ENCODE data around the gene SOD3.
A peak's percentile ranks its signal among the peaks of the same experiment; 100 is the strongest.

SOD3 gene

GRCh38 chr4:24775032-24775605, 20.3 kb upstream of the SOD3 start:
- DNase-seq, result peak; percentile 84

GRCh38 chr4:24775750-24776149, 19.6 kb upstream of the SOD3 start:
- no peak for DNase-seq

GRCh38 chr4:24777536-24778463, 17.6 kb upstream of the SOD3 start:
- DNase-seq, result no peak

GRCh38 chr4:24778464-24779225, 16.7 kb upstream of the SOD3 start:
- DNase-seq, result peak; percentile 98

GRCh38 chr4:24780936-24781495, 14.4 kb upstream of the SOD3 start:
- no peak for DNase-seq

- DNase-seq, result no peak
Measured at GRCh38 chr4:24781999-24782745, 13.2 kb upstream of the SOD3 start.

- no peak for DNase-seq
Measured at GRCh38 chr4:24783506-24783905, 11.9 kb upstream of the SOD3 start.

GRCh38 chr4:24791043-24791442, 4.3 kb upstream of the SOD3 start:
- no peak for DNase-seq

GRCh38 chr4:24792552-24792951, 2.8 kb upstream of the SOD3 start:
- DNase-seq, result no peak

GRCh38 chr4:24793219-24794005, 2.0 kb upstream of the SOD3 start:
- no peak for DNase-seq

- no peak for DNase-seq
Measured at GRCh38 chr4:24794051-24794450, 1.3 kb upstream of the SOD3 start.

- peak; percentile 64 for DNase-seq
Measured at GRCh38 chr4:24794480-24794879, 893 bp upstream of the SOD3 start.

GRCh38 chr4:24795666-24796381, 451 bp downstream of the SOD3 start:
- DNase-seq, result no peak

GRCh38 chr4:24796620-24797019, 1.2 kb downstream of the SOD3 start:
- DNase-seq, result no peak

GRCh38 chr4:24798036-24798610, 2.8 kb downstream of the SOD3 start:
- no peak for DNase-seq

- no peak for DNase-seq
Measured at GRCh38 chr4:24799196-24799543, 3.8 kb downstream of the SOD3 start.

- no peak for DNase-seq
Measured at GRCh38 chr4:24799544-24800324, 4.4 kb downstream of the SOD3 start.

GRCh38 chr4:24800325-24800895, 5.0 kb downstream of the SOD3 start:
- no peak for DNase-seq

- no peak for DNase-seq
Measured at GRCh38 chr4:24801136-24801855, 5.9 kb downstream of the SOD3 start.

Measured in fibroblast of skin of abdomen (primary cell).